HepG2 (cell line): ENCODE measurements around the gene DIPK1B. TPM values are rescaled to one million over a fixed set of nuclear protein-coding genes. Genes with fewer than 3 reads are reported as not detected.

ENCODE experiments used
- ATAC-seq: fragments of 200-7000 bp; cut with Tn5 transposase; 3 replicates; pipeline ENCODE4 v1.9.1; 2020; ENCODE audit warnings: mild to moderate bottlenecking, moderate library complexity
- BruUV-seq: library from RNA; stranded (reverse); fragments of 400-500 nt; replicated peaks from 2 replicates; lab custom pipeline; 2021; lab: Mats Ljungman, UMichigan
- CTCF ChIA-PET: fragments of 300-600 bp; formaldehyde crosslinking; extraction: SDS; loops from one replicate; lab custom pipeline; 2021; ENCODE audit warnings: low total read pairs, inconsistent platforms, low intra/inter-chr PET ratio; lab: Yijun Ruan, JAX
- POLR2A ChIA-PET: fragments of 350-600 bp; sonication (Branson Sonifier 250); formaldehyde crosslinking; loops from one replicate; lab custom pipeline; 2020; ENCODE audit warnings: antibody characterized with exemption, inconsistent platforms; lab: Yijun Ruan, JAX
- DNase-seq: peaks from one replicate; pipeline ENCODE4 v3.0.0-alpha.2; 2015; ENCODE audit warnings: low spot score
- FAIRE-seq: peaks from 3 replicates; lab custom pipeline; 2011; peaks lifted over from hg19 to GRCh38; lab: Jason Lieb, UNC
- H2AFZ ChIP-seq: one replicate; pipeline ENCODE4 v1.6.1; 2011; ENCODE audit warnings: low read length, inconsistent platforms
- H3K27ac ChIP-seq: fragments of 300-600 bp; 3 replicates; pipeline ENCODE4 v1.8.0; 2011; ENCODE audit warnings: mixed run types, mild to moderate bottlenecking, mixed read lengths, low read length, inconsistent platforms; ENCODE audit not compliant: insufficient read depth; ENCODE audit errors: extremely low read length
- H3K27me3 ChIP-seq, 2 experiments: fragments of 200-600 bp in 1 of 2; 2 replicates in 1 of 2; 3 replicates in 1 of 2; pipeline versions ENCODE4 v1.6.0 to v1.8.0; 2011; ENCODE audit warnings: low read length in 2 of 2, mild to moderate bottlenecking in 2 of 2, moderate library complexity in 2 of 2, inconsistent platforms in 1 of 2; ENCODE audit not compliant: insufficient read depth in 2 of 2, control insufficient read depth in 1 of 2
- H3K36me3 ChIP-seq, 2 experiments: fragments of 200-600 bp in 1 of 2; replicated peaks in 1 of 2; 2 replicates in 1 of 2; 3 replicates in 1 of 2; pipeline versions ENCODE4 v1.5.1 to v1.8.0; 2011; ENCODE audit warnings: low read length in 2 of 2, inconsistent platforms in 1 of 2; ENCODE audit not compliant: insufficient read depth in 2 of 2, control insufficient read depth in 1 of 2
- H3K4me1 ChIP-seq: 2 replicates; pipeline ENCODE4 v1.5.1; 2012; ENCODE audit warnings: low read length, inconsistent platforms; ENCODE audit not compliant: insufficient read depth
- H3K4me2 ChIP-seq: 2 replicates; pipeline ENCODE4 v1.6.0; 2011; ENCODE audit warnings: low read depth, low read length, inconsistent platforms
- H3K4me3 ChIP-seq, 3 experiments: fragments of 200-600 bp in 1 of 3; sonication (generic), shearing (Covaris generic) in 1 of 3; replicated peaks in 1 of 3; 2 replicates each; pipeline ENCODE4 v1.5.1; 2011 to 2016; ENCODE audit warnings: low read length in 3 of 3, inconsistent platforms in 2 of 3, low read depth in 2 of 3, mild to moderate bottlenecking in 2 of 3, control low read depth in 1 of 3, mixed read lengths in 1 of 3; ENCODE audit not compliant: insufficient read depth in 1 of 3
- H3K79me2 ChIP-seq: one replicate; pipeline ENCODE4 v1.6.1; 2011; ENCODE audit warnings: low read length, inconsistent platforms; ENCODE audit not compliant: insufficient read depth
- H3K9ac ChIP-seq: 2 replicates; pipeline ENCODE4 v1.6.0; 2011; ENCODE audit warnings: mild to moderate bottlenecking, low read depth, low read length, inconsistent platforms; ENCODE audit not compliant: insufficient read depth
- H3K9me3 ChIP-seq: 2 replicates; pipeline ENCODE4 v1.5.1; 2012; ENCODE audit warnings: mild to moderate bottlenecking, low read length
- H4K20me1 ChIP-seq: 2 replicates; pipeline ENCODE4 v1.6.0; 2011; ENCODE audit warnings: inconsistent platforms, mild to moderate bottlenecking, low read length, moderate library complexity; ENCODE audit not compliant: insufficient read depth
- HOXA5 ChIP-seq: sonication (generic); formaldehyde crosslinking; IDR thresholded peaks from 2 replicates; pipeline ENCODE4 v1.4.0; 2020; ENCODE audit warnings: missing genetic modification reagents
- ISX ChIP-seq: sonication (generic); formaldehyde crosslinking; conservative IDR thresholded peaks from 2 replicates; pipeline ENCODE4 v1.5.0; 2020; ENCODE audit warnings: missing genetic modification reagents
- KAT2B ChIP-seq: fragments of 150-350 bp; IDR thresholded peaks from 2 replicates; pipeline ENCODE4 v1.6.1; 2014; ENCODE audit warnings: low read depth, low read length, borderline replicate concordance
- NFYC ChIP-seq: IDR thresholded peaks from 2 replicates; pipeline ENCODE4 v1.6.1; 2016; ENCODE audit warnings: missing genetic modification reagents, missing compliant biosample characterization
- RAD51 ChIP-seq: fragments of 450-650 bp; IDR thresholded peaks from 2 replicates; pipeline ENCODE4 v1.6.1; 2016; ENCODE audit warnings: borderline replicate concordance
- SP2 ChIP-seq: sonication (generic); formaldehyde crosslinking; IDR thresholded peaks from 2 replicates; pipeline ENCODE4 v1.5.1; 2020; ENCODE audit warnings: mild to moderate bottlenecking, missing genetic modification reagents
- SRSF1 ChIP-seq: fragments of 200-400 bp; formaldehyde crosslinking; optimal IDR thresholded peaks from 2 replicates; pipeline ENCODE3; 2017; ENCODE audit warnings: mild to moderate bottlenecking, low read depth, low read length, moderate library complexity
- THAP9 ChIP-seq: sonication (generic); formaldehyde crosslinking; IDR thresholded peaks from 2 replicates; pipeline ENCODE4; 2020; ENCODE audit warnings: missing genetic modification reagents, mild to moderate bottlenecking, borderline replicate concordance
- ZNF34 ChIP-seq: sonication (generic); formaldehyde crosslinking; IDR thresholded peaks from 2 replicates; pipeline ENCODE4 v1.4.0; 2020; ENCODE audit warnings: mild to moderate bottlenecking, missing genetic modification reagents, borderline replicate concordance
- ZNF646 ChIP-seq: sonication (generic); formaldehyde crosslinking; IDR thresholded peaks from 2 replicates; pipeline ENCODE4 v1.9.0; 2021; ENCODE audit warnings: mild to moderate bottlenecking, missing genetic modification reagents
- ZNF777 ChIP-seq: sonication (generic); formaldehyde crosslinking; IDR thresholded peaks from 2 replicates; pipeline ENCODE4 v1.4.0; 2020; ENCODE audit warnings: missing genetic modification reagents
- ZSCAN5A ChIP-seq: sonication (generic); formaldehyde crosslinking; IDR thresholded peaks from 2 replicates; pipeline ENCODE4 v1.8.0; 2022; ENCODE audit warnings: mild to moderate bottlenecking, missing genetic modification reagents, borderline replicate concordance
- WGBS: methylation state at CpG from one replicate; pipeline ENCODE4 v1.1.6; 2017; ENCODE audit warnings: low lambda C conversion rate; 5-methylcytosine and 5-hydroxymethylcytosine counted together
- in situ Hi-C: cut with HindIII; loops from 2 replicates; pipeline ENCODE4 v1.10.0; 2017; ENCODE audit warnings: low pct_unique_long_range_greater_than_20kb; ENCODE audit not compliant: extremely low pct_ligation_motif_present
- intact Hi-C: fragments of 100-400 bp; cut with micrococcal nuclease; formaldehyde crosslinking; loops from one replicate; pipeline ENCODE4 v1.10.0; 2022; ENCODE audit not compliant: unreplicated experiment
- polyA plus RNA-seq, 8 experiments: library from polyadenylated mRNA; depleted of rRNA in 3 of 8; stranded (reverse) in 7 of 8; unstranded in 1 of 8; fragments of >200 nt; fragmentation: Illumina TruSeq in 4 of 8; extraction: Trizol in 4 of 8; gene quantifications; 2 replicates each; pipeline versions ENCODE4 v1.2.1 to v1.2.3, GENCODE V29; 2011 to 2016; ENCODE audit warnings: low read depth in 4 of 8, missing spikeins in 1 of 8, mixed read lengths in 1 of 8; ENCODE audit not compliant: insufficient read depth in 1 of 8
- total RNA-seq, 5 experiments: library from RNA; depleted of rRNA; stranded (reverse); fragments of >200 nt; fragmentation: Illumina TruSeq; extraction: Trizol; gene quantifications; 2 replicates each; pipeline ENCODE4 v1.2.3, GENCODE V29; 2016; ENCODE audit warnings: low read depth in 1 of 5

DIPK1B gene
- total and polyA plus RNA-seq, 2 of the 13 experiments (the other 11 are each of a cell fraction or from before 2014, with no cell fraction given): 0.18 to 3.9 TPM

- peak overlapping the region; percentile 97 for H3K4me2 ChIP-seq
- peak overlapping the region; percentile 90 for H3K9ac ChIP-seq
- H4K20me1 ChIP-seq: peaks cover 41% of the 10 kb centered on the region
- peak overlapping the region; percentile 61 to 89 (median 89) for H3K4me3 ChIP-seq
- H3K27ac ChIP-seq: peak overlapping the region; percentile 59
- no peaks in the 10 kb centered on the region for H3K9me3 ChIP-seq
- POLR2A ChIA-PET: interaction anchor here (0.7 to 3.6 kb wide), 16 partner anchors 9 to 358 kb away, joined by 3 to 30 read pairs (median 3); partner anchors contain the start of genes LCN10 and PAXX
- in situ Hi-C loops (no loop called here), intact Hi-C loops (no loop called here)
- CTCF ChIA-PET: interaction anchor here (0.6 kb wide), 1 partner anchor 24 kb away, joined by 3 read pairs; no protein-coding TSS in a partner anchor
- DNase-seq (no peak), ATAC-seq (peak; percentile 68), FAIRE-seq (no peak)
- H3K27me3 ChIP-seq: peaks cover 0 to 3% of the 10 kb centered on the region in 2 experiments; a peak in 1 of 5 replicates
- peaks cover 56% of the 10 kb centered on the region for H3K4me1 ChIP-seq
- no peak overlapping the region for H2AFZ ChIP-seq
- WGBS: under 1% methylated on average over 34 of the region's 53 CpGs
- BruUV-seq: TSS peak; percentile 68
- H3K79me2 ChIP-seq: peaks cover 31% of the 10 kb centered on the region
- H3K36me3 ChIP-seq: peaks cover 9 to 19% of the 10 kb centered on the region in 2 experiments; a peak in 4 of 5 replicates
- TF ChIP-seq ZNF777 (CRISPR knock-in tag) (peak; percentile 60; the same call in 1 of the 2 replicates), ZNF646 (CRISPR knock-in tag) (no peak), SRSF1 (peak; percentile 66), SP2 (CRISPR knock-in tag) (0 out of 2 replicates have a peak, but pooled peaks have one; percentile 9), RAD51 (no peak), NFYC (CRISPR knock-in tag) (no peak), ZSCAN5A (no peak), KAT2B (no peak), ISX (CRISPR knock-in tag) (0 out of 2 replicates have a peak, but pooled peaks have one; percentile 11), HOXA5 (CRISPR knock-in tag) (0 out of 2 replicates have a peak, but pooled peaks have one; percentile 17), THAP9 (CRISPR knock-in tag) (peak; percentile 17; the same call in 1 of the 2 replicates), ZNF34 (CRISPR knock-in tag) (no peak)
Observed at GRCh38 chr9:136728548-136729123, 16.3 kb downstream of the DIPK1B start.
